GM18502 (cell line): Measurements from ENCODE around the gene DYNLRB2.

Experiments used
- ATAC-seq: cut with Tn5 transposase; IDR thresholded peaks from one replicate; pipeline ENCODE4 v1.9.1; 2021; ENCODE audit warnings: mild to moderate bottlenecking; ENCODE audit not compliant: unreplicated experiment, poor library complexity

The DYNLRB2 gene

GRCh38 chr16:80592273-80592672 lies 51.5 kb downstream of the DYNLRB2 start:
- ATAC-seq: no peak

- no peak for ATAC-seq
Observed at GRCh38 chr16:80594756-80595155, 54.0 kb downstream of the DYNLRB2 start.

- ATAC-seq: no peak
Observed at GRCh38 chr16:80596507-80597207, 55.9 kb downstream of the DYNLRB2 start.

DNA sequence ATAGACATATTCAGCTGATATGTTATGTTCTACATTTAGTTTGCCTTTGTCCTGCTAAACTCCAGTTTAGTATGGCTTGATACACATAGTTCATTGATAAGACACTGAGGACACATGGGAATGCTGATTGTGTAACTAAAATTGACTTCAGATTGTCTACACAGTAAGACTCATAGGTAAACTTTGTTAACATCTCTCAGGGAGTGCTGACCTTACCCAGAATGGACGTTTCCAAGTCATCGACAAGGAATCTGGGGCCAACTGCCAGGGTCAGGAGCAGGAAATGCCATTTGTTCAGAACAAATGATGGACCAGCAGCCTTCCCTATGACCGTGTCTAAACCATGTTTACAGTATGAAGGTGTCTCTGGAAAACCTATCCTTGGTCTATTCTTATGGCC lies 58.7 kb downstream of the DYNLRB2 start:
- ATAC-seq: no peak
